Measurements from ENCODE around the gene HSH2D.

The HSH2D gene

GRCh38 chr19:16193466-16193865, 50.0 kb downstream of the HSH2D start:
- H3K27ac Mint-ChIP-seq (ENCODE audit: low read depth) = no peak overlapping the region
- H3K9me3 Mint-ChIP-seq = no peaks in the 10 kb centered on the region
- H3K4me3 Mint-ChIP-seq = no peak overlapping the region
- H3K36me3 Mint-ChIP-seq (ENCODE audit: insufficient read depth) = peaks cover 31% of the 10 kb centered on the region
- DNase-seq (ENCODE audit: low spot score in 2 of 2) (no peak), ATAC-seq (replicated peaks; ENCODE audit: extremely low read depth, poor library complexity, severe bottlenecking) (no peak)
- no peaks in the 10 kb centered on the region for H3K27me3 Mint-ChIP-seq
- H3K4me1 Mint-ChIP-seq = peaks cover 19% of the 10 kb centered on the region

GRCh38 chr19:16197188-16197621, 53.7 kb downstream of the HSH2D start:
- Mint-ChIP-seq H3K36me3 (ENCODE audit: insufficient read depth) (peaks cover 21% of the 10 kb centered on the region), H3K9me3 (no peaks in the 10 kb centered on the region)

GRCh38 chr19:16197622-16198369, 54.3 kb downstream of the HSH2D start, which contains the start of gene AP1M1:
Gene AP1M1 (plus strand): TSS chr19:16197911. CDS start chr19:16198027, 116 bp downstream.
- H3K9me3 Mint-ChIP-seq = no peaks in the 10 kb centered on the region
- ATAC-seq (replicated peaks; ENCODE audit: extremely low read depth, poor library complexity, severe bottlenecking) (peak; percentile 83), DNase-seq (ENCODE audit: low spot score in 2 of 2) (peak; percentile 95 to 98)
- H3K4me1 Mint-ChIP-seq = peaks cover 44% of the 10 kb centered on the region
- no peaks in the 10 kb centered on the region for H3K27me3 Mint-ChIP-seq
- H3K36me3 Mint-ChIP-seq (ENCODE audit: insufficient read depth) = peaks cover 24% of the 10 kb centered on the region
- H3K27ac Mint-ChIP-seq (ENCODE audit: low read depth) = peak within 1 kb of the TSS; percentile 94
- peak within 1 kb of the TSS; percentile 78 for H3K4me3 Mint-ChIP-seq

More at GRCh38 chr19:16197188-16197621, 53.7 kb downstream of the HSH2D start:
- H3K27ac Mint-ChIP-seq (ENCODE audit: low read depth) = peak overlapping the region; percentile 94
- peak overlapping the region; percentile 78 for H3K4me3 Mint-ChIP-seq
- H3K27me3 Mint-ChIP-seq = no peaks in the 10 kb centered on the region
- ATAC-seq (replicated peaks; ENCODE audit: extremely low read depth, poor library complexity, severe bottlenecking) (no peak), DNase-seq (ENCODE audit: low spot score in 2 of 2) (no peak)
- peaks cover 38% of the 10 kb centered on the region for H3K4me1 Mint-ChIP-seq

GRCh38 chr19:16198370-16198651, 54.8 kb downstream of the HSH2D start:
- ATAC-seq (replicated peaks; ENCODE audit: extremely low read depth, poor library complexity, severe bottlenecking) = no peak
- Mint-ChIP-seq H3K4me3 (peak overlapping the region; percentile 78), H3K4me1 (peaks cover 49% of the 10 kb centered on the region), H3K27me3 (no peaks in the 10 kb centered on the region), H3K27ac (ENCODE audit: low read depth) (peak overlapping the region; percentile 94), H3K36me3 (ENCODE audit: insufficient read depth) (peaks cover 23% of the 10 kb centered on the region), H3K9me3 (no peaks in the 10 kb centered on the region)
- DNase-seq (ENCODE audit: low spot score in 2 of 2) = no peak

- peaks cover 27% of the 10 kb centered on the region for H3K36me3 Mint-ChIP-seq (ENCODE audit: insufficient read depth)
- H3K27ac Mint-ChIP-seq (ENCODE audit: low read depth) = peak overlapping the region; percentile 49
- H3K4me1 Mint-ChIP-seq = peaks cover 55% of the 10 kb centered on the region
- H3K9me3 Mint-ChIP-seq = no peaks in the 10 kb centered on the region
- H3K4me3 Mint-ChIP-seq = peak overlapping the region; percentile 78
- DNase-seq (ENCODE audit: low spot score in 2 of 2) (no peak), ATAC-seq (replicated peaks; ENCODE audit: extremely low read depth, poor library complexity, severe bottlenecking) (no peak)
- H3K27me3 Mint-ChIP-seq = no peaks in the 10 kb centered on the region
Observed at GRCh38 chr19:16199275-16199932, 55.9 kb downstream of the HSH2D start.

- H3K27me3 Mint-ChIP-seq = no peaks in the 10 kb centered on the region
- H3K36me3 Mint-ChIP-seq (ENCODE audit: insufficient read depth) = peaks cover 31% of the 10 kb centered on the region
Observed at GRCh38 chr19:16200038-16201010, 56.8 kb downstream of the HSH2D start.

GRCh38 chr19:16201011-16201391, 57.5 kb downstream of the HSH2D start:
- Mint-ChIP-seq H3K36me3 (ENCODE audit: insufficient read depth) (peaks cover 33% of the 10 kb centered on the region), H3K4me1 (peaks cover 55% of the 10 kb centered on the region), H3K27me3 (no peaks in the 10 kb centered on the region), H3K27ac (ENCODE audit: low read depth) (peak overlapping the region; percentile 39), H3K9me3 (no peaks in the 10 kb centered on the region), H3K4me3 (peak overlapping the region; percentile 34)
- ATAC-seq (replicated peaks; ENCODE audit: extremely low read depth, poor library complexity, severe bottlenecking) (no peak), DNase-seq (ENCODE audit: low spot score in 2 of 2) (no peak)

More at GRCh38 chr19:16200038-16201010, 56.8 kb downstream of the HSH2D start:
- H3K27ac Mint-ChIP-seq (ENCODE audit: low read depth) = peak overlapping the region; percentile 39
- peaks cover 55% of the 10 kb centered on the region for H3K4me1 Mint-ChIP-seq
- no peaks in the 10 kb centered on the region for H3K9me3 Mint-ChIP-seq
- ATAC-seq (replicated peaks; ENCODE audit: extremely low read depth, poor library complexity, severe bottlenecking) (no peak), DNase-seq (ENCODE audit: low spot score in 2 of 2) (no peak)
- peak overlapping the region; percentile 34 for H3K4me3 Mint-ChIP-seq

GRCh38 chr19:16202320-16203255, 59.1 kb downstream of the HSH2D start:
- Mint-ChIP-seq H3K4me1 (peaks cover 60% of the 10 kb centered on the region), H3K4me3 (no peak overlapping the region), H3K9me3 (no peaks in the 10 kb centered on the region), H3K27me3 (no peaks in the 10 kb centered on the region), H3K36me3 (ENCODE audit: insufficient read depth) (peaks cover 36% of the 10 kb centered on the region), H3K27ac (ENCODE audit: low read depth) (peak overlapping the region; percentile 75)
- no peak for DNase-seq (ENCODE audit: low spot score in 2 of 2)
- ATAC-seq (replicated peaks; ENCODE audit: extremely low read depth, poor library complexity, severe bottlenecking) = no peak

GRCh38 chr19:16203256-16204004, 59.9 kb downstream of the HSH2D start:
- Mint-ChIP-seq H3K4me1 (peaks cover 57% of the 10 kb centered on the region), H3K36me3 (ENCODE audit: insufficient read depth) (peaks cover 32% of the 10 kb centered on the region), H3K4me3 (no peak overlapping the region), H3K27me3 (no peaks in the 10 kb centered on the region), H3K27ac (ENCODE audit: low read depth) (peak overlapping the region; percentile 75), H3K9me3 (no peaks in the 10 kb centered on the region)
- ATAC-seq (replicated peaks; ENCODE audit: extremely low read depth, poor library complexity, severe bottlenecking) (no peak), DNase-seq (ENCODE audit: low spot score in 2 of 2) (no peak)

GRCh38 chr19:16204005-16204294, 60.5 kb downstream of the HSH2D start:
- Mint-ChIP-seq H3K4me1 (peaks cover 52% of the 10 kb centered on the region), H3K4me3 (no peak overlapping the region), H3K27me3 (no peaks in the 10 kb centered on the region), H3K9me3 (no peaks in the 10 kb centered on the region), H3K36me3 (ENCODE audit: insufficient read depth) (peaks cover 34% of the 10 kb centered on the region), H3K27ac (ENCODE audit: low read depth) (peak overlapping the region; percentile 75)
- ATAC-seq (replicated peaks; ENCODE audit: extremely low read depth, poor library complexity, severe bottlenecking) = no peak
- no peak for DNase-seq (ENCODE audit: low spot score in 2 of 2)

Measured in central memory CD8-positive, alpha-beta T cell (primary cell).